ENCODE measurements around the gene GET4.
"Not testable (repeated sequence)": the region's sequence is repeated elsewhere in the genome, so short reads cannot be mapped to it uniquely, and the experiment has no call there.

GRCh38 chr7:872685-873084, 3.7 kb upstream of the GET4 start:
- TF ChIP-seq, protein P1, sequence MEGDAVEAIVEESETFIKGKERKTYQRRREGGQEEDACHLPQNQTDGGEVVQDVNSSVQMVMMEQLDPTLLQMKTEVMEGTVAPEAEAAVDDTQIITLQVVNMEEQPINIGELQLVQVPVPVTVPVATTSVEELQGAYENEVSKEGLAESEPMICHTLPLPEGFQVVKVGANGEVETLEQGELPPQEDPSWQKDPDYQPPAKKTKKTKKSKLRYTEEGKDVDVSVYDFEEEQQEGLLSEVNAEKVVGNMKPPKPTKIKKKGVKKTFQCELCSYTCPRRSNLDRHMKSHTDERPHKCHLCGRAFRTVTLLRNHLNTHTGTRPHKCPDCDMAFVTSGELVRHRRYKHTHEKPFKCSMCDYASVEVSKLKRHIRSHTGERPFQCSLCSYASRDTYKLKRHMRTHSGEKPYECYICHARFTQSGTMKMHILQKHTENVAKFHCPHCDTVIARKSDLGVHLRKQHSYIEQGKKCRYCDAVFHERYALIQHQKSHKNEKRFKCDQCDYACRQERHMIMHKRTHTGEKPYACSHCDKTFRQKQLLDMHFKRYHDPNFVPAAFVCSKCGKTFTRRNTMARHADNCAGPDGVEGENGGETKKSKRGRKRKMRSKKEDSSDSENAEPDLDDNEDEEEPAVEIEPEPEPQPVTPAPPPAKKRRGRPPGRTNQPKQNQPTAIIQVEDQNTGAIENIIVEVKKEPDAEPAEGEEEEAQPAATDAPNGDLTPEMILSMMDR (CRISPR knock-in tag; IDR thresholded peaks at IDR 0.05): not testable (repeated sequence)
- TF ChIP-seq, protein P2, sequence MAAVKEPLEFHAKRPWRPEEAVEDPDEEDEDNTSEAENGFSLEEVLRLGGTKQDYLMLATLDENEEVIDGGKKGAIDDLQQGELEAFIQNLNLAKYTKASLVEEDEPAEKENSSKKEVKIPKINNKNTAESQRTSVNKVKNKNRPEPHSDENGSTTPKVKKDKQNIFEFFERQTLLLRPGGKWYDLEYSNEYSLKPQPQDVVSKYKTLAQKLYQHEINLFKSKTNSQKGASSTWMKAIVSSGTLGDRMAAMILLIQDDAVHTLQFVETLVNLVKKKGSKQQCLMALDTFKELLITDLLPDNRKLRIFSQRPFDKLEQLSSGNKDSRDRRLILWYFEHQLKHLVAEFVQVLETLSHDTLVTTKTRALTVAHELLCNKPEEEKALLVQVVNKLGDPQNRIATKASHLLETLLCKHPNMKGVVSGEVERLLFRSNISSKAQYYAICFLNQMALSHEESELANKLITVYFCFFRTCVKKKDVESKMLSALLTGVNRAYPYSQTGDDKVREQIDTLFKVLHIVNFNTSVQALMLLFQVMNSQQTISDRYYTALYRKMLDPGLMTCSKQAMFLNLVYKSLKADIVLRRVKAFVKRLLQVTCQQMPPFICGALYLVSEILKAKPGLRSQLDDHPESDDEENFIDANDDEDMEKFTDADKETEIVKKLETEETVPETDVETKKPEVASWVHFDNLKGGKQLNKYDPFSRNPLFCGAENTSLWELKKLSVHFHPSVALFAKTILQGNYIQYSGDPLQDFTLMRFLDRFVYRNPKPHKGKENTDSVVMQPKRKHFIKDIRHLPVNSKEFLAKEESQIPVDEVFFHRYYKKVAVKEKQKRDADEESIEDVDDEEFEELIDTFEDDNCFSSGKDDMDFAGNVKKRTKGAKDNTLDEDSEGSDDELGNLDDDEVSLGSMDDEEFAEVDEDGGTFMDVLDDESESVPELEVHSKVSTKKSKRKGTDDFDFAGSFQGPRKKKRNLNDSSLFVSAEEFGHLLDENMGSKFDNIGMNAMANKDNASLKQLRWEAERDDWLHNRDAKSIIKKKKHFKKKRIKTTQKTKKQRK (IDR thresholded peaks at IDR 0.05; ENCODE audit: low read length): not testable (repeated sequence)
- not testable (repeated sequence) for TF ChIP-seq SIX4 (CRISPR knock-in tag; IDR thresholded peaks at IDR 0.05); ZNF660 (CRISPR knock-in tag; IDR thresholded peaks at IDR 0.05; ENCODE audit: borderline replicate concordance, low read depth); ZNF468 (CRISPR knock-in tag; IDR thresholded peaks at IDR 0.05); POLR2A (IDR thresholded peaks at IDR 0.05; ENCODE audit: insufficient read depth in 1 of 2, low read depth in 2 of 2, low read length in 2 of 2); SOX6 (IDR thresholded peaks at IDR 0.05); SOX6 (CRISPR knock-in tag; IDR thresholded peaks at IDR 0.05)

Data from HepG2 (cell line).